SK-N-SH (cell line): ENCODE measurements around the gene HOXC10.

ENCODE experiments used
- FOXJ3 ChIP-seq: sonication (generic); formaldehyde crosslinking; IDR thresholded peaks from 2 replicates; pipeline ENCODE4 v1.5.1; 2020; ENCODE audit warnings: mild to moderate bottlenecking, missing genetic modification reagents
- TF ChIP-seq, protein P1 (sequence below): IDR thresholded peaks from 2 replicates; pipeline ENCODE4 v1.4.0; 2012; ENCODE audit warnings: low read depth
- TF ChIP-seq, protein P2 (sequence below): fragments of 200-600 bp; sonication (generic); IDR thresholded peaks from 2 replicates; pipeline ENCODE4 v1.6.1; 2017; ENCODE audit warnings: antibody characterized with exemption, mild to moderate bottlenecking, moderate library complexity
- TF ChIP-seq, protein P3 (sequence below): IDR thresholded peaks from 2 replicates; pipeline ENCODE4 v1.4.0; 2012; ENCODE audit warnings: low read depth, borderline replicate concordance

DNA sequence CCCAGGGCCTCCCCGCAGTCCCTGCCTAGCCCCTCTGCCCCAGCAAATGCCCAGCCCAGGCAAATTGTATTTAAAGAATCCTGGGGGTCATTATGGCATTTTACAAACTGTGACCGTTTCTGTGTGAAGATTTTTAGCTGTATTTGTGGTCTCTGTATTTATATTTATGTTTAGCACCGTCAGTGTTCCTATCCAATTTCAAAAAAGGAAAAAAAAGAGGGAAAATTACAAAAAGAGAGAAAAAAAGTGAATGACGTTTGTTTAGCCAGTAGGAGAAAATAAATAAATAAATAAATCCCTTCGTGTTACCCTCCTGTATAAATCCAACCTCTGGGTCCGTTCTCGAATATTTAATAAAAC is 45.5 kb downstream of the HOXC10 start:
- TF ChIP-seq, protein P1, sequence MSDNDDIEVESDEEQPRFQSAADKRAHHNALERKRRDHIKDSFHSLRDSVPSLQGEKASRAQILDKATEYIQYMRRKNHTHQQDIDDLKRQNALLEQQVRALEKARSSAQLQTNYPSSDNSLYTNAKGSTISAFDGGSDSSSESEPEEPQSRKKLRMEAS: no peak
- TF ChIP-seq, protein P2, sequence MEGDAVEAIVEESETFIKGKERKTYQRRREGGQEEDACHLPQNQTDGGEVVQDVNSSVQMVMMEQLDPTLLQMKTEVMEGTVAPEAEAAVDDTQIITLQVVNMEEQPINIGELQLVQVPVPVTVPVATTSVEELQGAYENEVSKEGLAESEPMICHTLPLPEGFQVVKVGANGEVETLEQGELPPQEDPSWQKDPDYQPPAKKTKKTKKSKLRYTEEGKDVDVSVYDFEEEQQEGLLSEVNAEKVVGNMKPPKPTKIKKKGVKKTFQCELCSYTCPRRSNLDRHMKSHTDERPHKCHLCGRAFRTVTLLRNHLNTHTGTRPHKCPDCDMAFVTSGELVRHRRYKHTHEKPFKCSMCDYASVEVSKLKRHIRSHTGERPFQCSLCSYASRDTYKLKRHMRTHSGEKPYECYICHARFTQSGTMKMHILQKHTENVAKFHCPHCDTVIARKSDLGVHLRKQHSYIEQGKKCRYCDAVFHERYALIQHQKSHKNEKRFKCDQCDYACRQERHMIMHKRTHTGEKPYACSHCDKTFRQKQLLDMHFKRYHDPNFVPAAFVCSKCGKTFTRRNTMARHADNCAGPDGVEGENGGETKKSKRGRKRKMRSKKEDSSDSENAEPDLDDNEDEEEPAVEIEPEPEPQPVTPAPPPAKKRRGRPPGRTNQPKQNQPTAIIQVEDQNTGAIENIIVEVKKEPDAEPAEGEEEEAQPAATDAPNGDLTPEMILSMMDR: no peak
- no peak for TF ChIP-seq FOXJ3 (CRISPR knock-in tag)
- TF ChIP-seq, protein P3, sequence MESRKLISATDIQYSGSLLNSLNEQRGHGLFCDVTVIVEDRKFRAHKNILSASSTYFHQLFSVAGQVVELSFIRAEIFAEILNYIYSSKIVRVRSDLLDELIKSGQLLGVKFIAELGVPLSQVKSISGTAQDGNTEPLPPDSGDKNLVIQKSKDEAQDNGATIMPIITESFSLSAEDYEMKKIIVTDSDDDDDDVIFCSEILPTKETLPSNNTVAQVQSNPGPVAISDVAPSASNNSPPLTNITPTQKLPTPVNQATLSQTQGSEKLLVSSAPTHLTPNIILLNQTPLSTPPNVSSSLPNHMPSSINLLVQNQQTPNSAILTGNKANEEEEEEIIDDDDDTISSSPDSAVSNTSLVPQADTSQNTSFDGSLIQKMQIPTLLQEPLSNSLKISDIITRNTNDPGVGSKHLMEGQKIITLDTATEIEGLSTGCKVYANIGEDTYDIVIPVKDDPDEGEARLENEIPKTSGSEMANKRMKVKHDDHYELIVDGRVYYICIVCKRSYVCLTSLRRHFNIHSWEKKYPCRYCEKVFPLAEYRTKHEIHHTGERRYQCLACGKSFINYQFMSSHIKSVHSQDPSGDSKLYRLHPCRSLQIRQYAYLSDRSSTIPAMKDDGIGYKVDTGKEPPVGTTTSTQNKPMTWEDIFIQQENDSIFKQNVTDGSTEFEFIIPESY: no peak
